Neural cell (in vitro differentiated cells): ENCODE results near the gene POU6F2.

Experiments
- EP300 ChIP-seq: fragments of 450-650 bp; conservative IDR thresholded peaks from 2 replicates; pipeline ENCODE4 v1.6.1; 2014; ENCODE audit warnings: antibody characterized with exemption, mild to moderate bottlenecking, moderate library complexity; ENCODE audit not compliant: poor library complexity, severe bottlenecking
- EZH2 ChIP-seq: fragments of 200-600, 300-800 bp; shearing (Covaris generic), sonication (generic); IDR thresholded peaks from 2 replicates; pipeline ENCODE4 v1.6.1; 2014; ENCODE audit warnings: antibody characterized with exemption, low read length, borderline replicate concordance, mild to moderate bottlenecking; ENCODE audit not compliant: insufficient read depth, poor library complexity, severe bottlenecking
- POLR2AphosphoS5 ChIP-seq: IDR thresholded peaks from 2 replicates; pipeline ENCODE4 v1.6.1; 2012
- REST ChIP-seq: IDR thresholded peaks from 2 replicates; pipeline ENCODE4 v1.6.1; 2012; ENCODE audit warnings: borderline replicate concordance
- TAF1 ChIP-seq: IDR thresholded peaks from 2 replicates; pipeline ENCODE4 v1.6.1; 2012; ENCODE audit warnings: low read depth
- TF ChIP-seq, protein P1 (sequence below): fragments of 450-650 bp; IDR thresholded peaks from 2 replicates; pipeline ENCODE4 v1.5.1; 2014; ENCODE audit warnings: antibody characterized with exemption, mild to moderate bottlenecking, moderate library complexity; ENCODE audit not compliant: poor library complexity, severe bottlenecking

GRCh38 chr7:39127058-39127457 lies 149.3 kb downstream of the POU6F2 start:
- TF ChIP-seq REST (no peak), POLR2AphosphoS5 (no peak), EP300 (no peak), TAF1 (no peak), EZH2 (no peak)
- TF ChIP-seq, protein P1, sequence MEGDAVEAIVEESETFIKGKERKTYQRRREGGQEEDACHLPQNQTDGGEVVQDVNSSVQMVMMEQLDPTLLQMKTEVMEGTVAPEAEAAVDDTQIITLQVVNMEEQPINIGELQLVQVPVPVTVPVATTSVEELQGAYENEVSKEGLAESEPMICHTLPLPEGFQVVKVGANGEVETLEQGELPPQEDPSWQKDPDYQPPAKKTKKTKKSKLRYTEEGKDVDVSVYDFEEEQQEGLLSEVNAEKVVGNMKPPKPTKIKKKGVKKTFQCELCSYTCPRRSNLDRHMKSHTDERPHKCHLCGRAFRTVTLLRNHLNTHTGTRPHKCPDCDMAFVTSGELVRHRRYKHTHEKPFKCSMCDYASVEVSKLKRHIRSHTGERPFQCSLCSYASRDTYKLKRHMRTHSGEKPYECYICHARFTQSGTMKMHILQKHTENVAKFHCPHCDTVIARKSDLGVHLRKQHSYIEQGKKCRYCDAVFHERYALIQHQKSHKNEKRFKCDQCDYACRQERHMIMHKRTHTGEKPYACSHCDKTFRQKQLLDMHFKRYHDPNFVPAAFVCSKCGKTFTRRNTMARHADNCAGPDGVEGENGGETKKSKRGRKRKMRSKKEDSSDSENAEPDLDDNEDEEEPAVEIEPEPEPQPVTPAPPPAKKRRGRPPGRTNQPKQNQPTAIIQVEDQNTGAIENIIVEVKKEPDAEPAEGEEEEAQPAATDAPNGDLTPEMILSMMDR: no peak
